ENCODE measurements around the gene CHTF8. TPM values are rescaled to one million over a fixed set of nuclear protein-coding genes. Genes with fewer than 3 reads are reported as not detected.

The CHTF8 gene
- total RNA-seq, 2 donors from 2014 or later = 49.4 to 60.5 TPM

- Histone ChIP-seq H3K27me3 (no peaks in the 10 kb centered on the region), H3K27ac (no peak overlapping the region), H3K9me3 (no peaks in the 10 kb centered on the region), H3K4me3 (no peak overlapping the region), H3K4me1 (peaks cover 0 to 36% of the 10 kb centered on the region in 2 donors), H3K36me3 (peaks cover 10% of the 10 kb centered on the region)
- DNase-seq (ENCODE audit: low spot score) = no peak
- TF ChIP-seq CTCF (IDR thresholded peaks at IDR 0.05) = no peak
Observed at GRCh38 chr16:69109486-69110270, 22.7 kb downstream of the CHTF8 start.

GRCh38 chr16:69108905-69109252, 23.5 kb downstream of the CHTF8 start:
- TF ChIP-seq CTCF (IDR thresholded peaks at IDR 0.05) = no peak
- Histone ChIP-seq H3K9me3 (no peaks in the 10 kb centered on the region), H3K27me3 (no peaks in the 10 kb centered on the region), H3K27ac (no peak overlapping the region), H3K4me3 (no peak overlapping the region), H3K4me1 (peaks cover 0 to 36% of the 10 kb centered on the region in 2 donors), H3K36me3 (peaks cover 2% of the 10 kb centered on the region)
- DNase-seq (ENCODE audit: low spot score) = no peak

- Histone ChIP-seq H3K4me1 (peaks cover 0 to 36% of the 10 kb centered on the region in 2 donors), H3K27ac (no peak overlapping the region)
- no peak for TF ChIP-seq CTCF (IDR thresholded peaks at IDR 0.05)
Observed at GRCh38 chr16:69108064-69108904, 24.1 kb downstream of the CHTF8 start.

GRCh38 chr16:69107316-69107962, 24.9 kb downstream of the CHTF8 start:
- H3K27me3 ChIP-seq = no peaks in the 10 kb centered on the region
- H3K36me3 ChIP-seq = no peaks in the 10 kb centered on the region
- H3K4me3 ChIP-seq = peak overlapping the region; percentile 39 to 61
- DNase-seq (ENCODE audit: low spot score) = no peak
- no peak overlapping the region for H3K27ac ChIP-seq
- TF ChIP-seq CTCF (IDR thresholded peaks at IDR 0.05) = no peak
- H3K9me3 ChIP-seq = no peaks in the 10 kb centered on the region
- peaks cover 0 to 31% of the 10 kb centered on the region in 2 donors for H3K4me1 ChIP-seq

More at GRCh38 chr16:69108064-69108904, 24.1 kb downstream of the CHTF8 start:
- no peak for DNase-seq (ENCODE audit: low spot score)
- peak overlapping the region in 1 of 2 donors; percentile 61 for H3K4me3 ChIP-seq
- H3K27me3 ChIP-seq = no peaks in the 10 kb centered on the region
- H3K9me3 ChIP-seq = no peaks in the 10 kb centered on the region
- H3K36me3 ChIP-seq = no peaks in the 10 kb centered on the region

- DNase-seq (ENCODE audit: low spot score) = no peak
- H3K4me1 ChIP-seq = peaks cover 0 to 30% of the 10 kb centered on the region in 2 donors
- H3K9me3 ChIP-seq = no peaks in the 10 kb centered on the region
- H3K36me3 ChIP-seq = no peaks in the 10 kb centered on the region
- peak overlapping the region; percentile 39 to 61 for H3K4me3 ChIP-seq
- H3K27me3 ChIP-seq = no peaks in the 10 kb centered on the region
- no peak for TF ChIP-seq CTCF (IDR thresholded peaks at IDR 0.05)
- H3K27ac ChIP-seq = no peak overlapping the region
Observed at GRCh38 chr16:69106491-69107315, 25.7 kb downstream of the CHTF8 start.
